RPMI8226 (cell line): Measurements from ENCODE around the gene ACTN1.
"Not testable (repeated sequence)": the region's sequence is repeated elsewhere in the genome, so short reads cannot be mapped to it uniquely, and the experiment has no call there.

Experiments used
- DNase-seq: peaks from one replicate; pipeline ENCODE4 v3.0.0-alpha.2; 2015

Gene ACTN1

GRCh38 chr14:68986225-68986624, 7.1 kb upstream of the ACTN1 start:
- DNase-seq, result no peak

- no peak for DNase-seq
Measured at GRCh38 chr14:68984686-68985085, 5.6 kb upstream of the ACTN1 start.

GRCh38 chr14:68983191-68983590, 4.1 kb upstream of the ACTN1 start:
- DNase-seq, result no peak

- DNase-seq, result no peak
Measured at GRCh38 chr14:68982581-68982980, 3.5 kb upstream of the ACTN1 start.

- DNase-seq, result no peak
Measured at GRCh38 chr14:68981539-68981976, 2.5 kb upstream of the ACTN1 start.

GRCh38 chr14:68981139-68981538, 2.0 kb upstream of the ACTN1 start:
- no peak for DNase-seq

- DNase-seq, result no peak
Measured at GRCh38 chr14:68979722-68980451, 785 bp upstream of the ACTN1 start.

- DNase-seq, result no peak
Measured at GRCh38 chr14:68978172-68978911, 760 bp downstream of the ACTN1 start.

- no peak for DNase-seq
Measured at GRCh38 chr14:68977718-68978171, 1.4 kb downstream of the ACTN1 start.

GRCh38 chr14:68977180-68977717, 1.9 kb downstream of the ACTN1 start:
- no peak for DNase-seq

- no peak for DNase-seq
Measured at GRCh38 chr14:68976160-68977067, 2.7 kb downstream of the ACTN1 start.

- no peak for DNase-seq
Measured at GRCh38 chr14:68975667-68976066, 3.4 kb downstream of the ACTN1 start.

- DNase-seq, result no peak
Measured at GRCh38 chr14:68974759-68975347, 4.2 kb downstream of the ACTN1 start.

GRCh38 chr14:68973639-68974038, 5.5 kb downstream of the ACTN1 start:
- no peak for DNase-seq

GRCh38 chr14:68973219-68973565, 5.9 kb downstream of the ACTN1 start:
- DNase-seq, result not testable (repeated sequence)

GRCh38 chr14:68972507-68973218, 6.4 kb downstream of the ACTN1 start:
- DNase-seq, result no peak

- no peak for DNase-seq
Measured at GRCh38 chr14:68971411-68972035, 7.6 kb downstream of the ACTN1 start.

- DNase-seq, result no peak
Measured at GRCh38 chr14:68970736-68971135, 8.4 kb downstream of the ACTN1 start.

GRCh38 chr14:68970038-68970612, 9.0 kb downstream of the ACTN1 start:
- no peak for DNase-seq

GRCh38 chr14:68969278-68970033, 9.6 kb downstream of the ACTN1 start:
- DNase-seq, result no peak
